PC-3 (cell line): ENCODE data around the gene FILIP1L.

Source experiments
- CTCF ChIP-seq: fragments of 300-600 bp; sonication (generic); conservative IDR thresholded peaks from 2 replicates; pipeline ENCODE4 v1.5.1; 2017; ENCODE audit warnings: antibody characterized with exemption, low read depth, mild to moderate bottlenecking, low read length
- EZH2 ChIP-seq: fragments of 300-600 bp; sonication (generic); IDR thresholded peaks from one replicate; pipeline ENCODE4 v1.6.1; 2017; ENCODE audit warnings: antibody characterized with exemption, mild to moderate bottlenecking, low read length; ENCODE audit not compliant: unreplicated experiment

GRCh38 chr3:100081311-100081710 is 33.0 kb downstream of the FILIP1L start:
- TF ChIP-seq CTCF: no peak
- TF ChIP-seq EZH2: no peak
